ENCODE data around the gene ARID1B.

- TF ChIP-seq CTCF (IDR thresholded peaks at IDR 0.05) (no peak), EZH2phosphoT487 (IDR thresholded peaks at IDR 0.05) (no peak), EZH2 (IDR thresholded peaks at IDR 0.05) (no peak)
Observed at GRCh38 chr6:156852147-156852857, 75.1 kb downstream of the ARID1B start.

Data from neural progenitor cell (in vitro differentiated cells).